ENCODE data around the gene AAMP.
"Not testable (repeated sequence)": the region's sequence is repeated elsewhere in the genome, so short reads cannot be mapped to it uniquely, and the experiment has no call there.

The AAMP gene

GRCh38 chr2:218269900-218270720 lies at the start of gene AAMP, which contains the start of gene PNKD:
AAMP (minus strand) TSS chr2:218270137; CDS start chr2:218270086, 51 bp downstream.
PNKD (plus strand) TSS chr2:218270519; CDS start chr2:218270536, 17 bp downstream.
- peak; percentile 100 for DNase-seq

GRCh38 chr2:218318241-218318640 lies 48.3 kb upstream of the AAMP start:
- DNase-seq = no peak

- no peak for DNase-seq
Observed at GRCh38 chr2:218317835-218318234, 47.9 kb upstream of the AAMP start.

GRCh38 chr2:218317303-218317630 lies 47.3 kb upstream of the AAMP start:
- DNase-seq = no peak

GRCh38 chr2:218315397-218315796 lies 45.5 kb upstream of the AAMP start:
- DNase-seq = no peak

- DNase-seq = not testable (repeated sequence)
Observed at GRCh38 chr2:218314764-218315163, 44.8 kb upstream of the AAMP start.

GRCh38 chr2:218313356-218313755 lies 43.4 kb upstream of the AAMP start:
- no peak for DNase-seq

- no peak for DNase-seq
Observed at GRCh38 chr2:218312267-218312756, 42.4 kb upstream of the AAMP start.

- DNase-seq = not testable (repeated sequence)
Observed at GRCh38 chr2:218311541-218312266, 41.8 kb upstream of the AAMP start.

GRCh38 chr2:218310853-218311540 lies 41.1 kb upstream of the AAMP start:
- no peak for DNase-seq

- no peak for DNase-seq
Observed at GRCh38 chr2:218307415-218308090, 37.6 kb upstream of the AAMP start.

GRCh38 chr2:218306184-218306920 lies 36.4 kb upstream of the AAMP start:
- no peak for DNase-seq

GRCh38 chr2:218305383-218305782 lies 35.4 kb upstream of the AAMP start:
- DNase-seq = no peak

- peak; percentile 91 for DNase-seq
Observed at GRCh38 chr2:218301176-218301819, 31.4 kb upstream of the AAMP start.

GRCh38 chr2:218300141-218300540 lies 30.2 kb upstream of the AAMP start:
- DNase-seq = no peak

- no peak for DNase-seq
Observed at GRCh38 chr2:218298314-218298875, 28.5 kb upstream of the AAMP start.

GRCh38 chr2:218296847-218297246 lies 26.9 kb upstream of the AAMP start:
- DNase-seq = no peak

GRCh38 chr2:218296200-218296599 lies 26.3 kb upstream of the AAMP start:
- no peak for DNase-seq

- no peak for DNase-seq
Observed at GRCh38 chr2:218295029-218295428, 25.1 kb upstream of the AAMP start.

GRCh38 chr2:218294430-218295022 lies 24.6 kb upstream of the AAMP start:
- DNase-seq = no peak
